B cell (primary cell): ENCODE measurements around the gene CNKSR3. TPM values are rescaled to one million over a fixed set of nuclear protein-coding genes. Genes with fewer than 3 reads are reported as not detected.

Source experiments
- ATAC-seq: fragments of 200-7000 bp; cut with Tn5 transposase; one replicate; pipeline ENCODE4 v1.10.0; 2021; ENCODE audit warnings: low read depth, mild to moderate bottlenecking, moderate number of reproducible peaks, moderate library complexity
- CTCF ChIA-PET: fragments of 350-600 bp; sonication (Branson Sonifier 250); formaldehyde crosslinking; loops from one replicate; lab custom pipeline; 2021; ENCODE audit warnings: antibody characterized with exemption, inconsistent platforms; lab: Charles Lee
- POLR2A ChIA-PET: fragments of 350-600 bp; sonication (Branson Sonifier 250); formaldehyde crosslinking; loops from one replicate; lab custom pipeline; 2021; ENCODE audit warnings: antibody characterized with exemption; lab: Charles Lee
- DNase-seq: peaks from one replicate; pipeline ENCODE4 v3.0.0; 2013
- H2AFZ ChIP-seq: 2 replicates; pipeline ENCODE4 v1.6.1; 2012; ENCODE audit warnings: mild to moderate bottlenecking, low read depth, low read length; ENCODE audit not compliant: insufficient read depth, poor library complexity, severe bottlenecking
- H3K27ac ChIP-seq, 2 donors: 1 replicate in 1 of 2; 2 replicates in 1 of 2; pipeline ENCODE4 v1.5.1; 2012 to 2013; ENCODE audit warnings: low read length in 2 of 2, mild to moderate bottlenecking in 2 of 2, moderate library complexity in 1 of 2
- H3K27me3 ChIP-seq, 4 experiments: fragments of 200-600 bp in 1 of 4; sonication (generic) in 1 of 4; replicated peaks in 1 of 4; 1 replicate in 2 of 4; 2 replicates in 2 of 4; pipeline versions ENCODE4 v1.6.1 to v1.7.0; 2013 to 2016; ENCODE audit warnings: low read length in 3 of 4, mild to moderate bottlenecking in 2 of 4, mixed read lengths in 1 of 4, moderate library complexity in 1 of 4; ENCODE audit not compliant: insufficient read depth in 4 of 4, control insufficient read depth in 3 of 4; ENCODE audit errors: control extremely low read depth in 1 of 4
- H3K36me3 ChIP-seq, 2 experiments: replicated peaks in 1 of 2; 1 replicate in 1 of 2; 2 replicates in 1 of 2; pipeline versions ENCODE4 v1.6.1 to v1.7.1; 2013; ENCODE audit warnings: low read length in 1 of 2; ENCODE audit not compliant: insufficient read depth in 2 of 2, control insufficient read depth in 1 of 2; ENCODE audit errors: control extremely low read depth in 1 of 2, extremely low read depth in 1 of 2
- H3K4me1 ChIP-seq, 2 donors: fragments of 200-600 bp in 1 of 2; sonication (generic) in 1 of 2; 1 replicate in 1 of 2; 2 replicates in 1 of 2; pipeline versions ENCODE4 v1.5.1 to v1.6.1; 2013 to 2017; ENCODE audit warnings: low read length in 2 of 2; ENCODE audit not compliant: control insufficient read depth in 2 of 2, insufficient read depth in 2 of 2
- H3K4me2 ChIP-seq: replicated peaks from 2 replicates; pipeline ENCODE3; 2012; ENCODE audit warnings: mild to moderate bottlenecking, low read depth, low read length; ENCODE audit not compliant: poor library complexity, severe bottlenecking
- H3K4me3 ChIP-seq, 5 experiments: fragments of 200-600 bp in 1 of 5; sonication (generic) in 1 of 5; 1 replicate in 3 of 5; 2 replicates in 2 of 5; pipeline versions ENCODE4 v1.5.1 to v1.7.0; 2011 to 2016; ENCODE audit warnings: low read length in 4 of 5, mild to moderate bottlenecking in 4 of 5, low read depth in 2 of 5, control low read depth in 1 of 5, moderate library complexity in 1 of 5; ENCODE audit not compliant: insufficient read depth in 1 of 5; ENCODE audit errors: control extremely low read depth in 1 of 5, extremely low read depth in 1 of 5
- H3K79me2 ChIP-seq: fragments of 200-600 bp; sonication (generic); one replicate; pipeline ENCODE4 v1.6.0; 2016; ENCODE audit warnings: low read length; ENCODE audit not compliant: control insufficient read depth, insufficient read depth
- H3K9ac ChIP-seq: fragments of 200-600 bp; sonication (generic); 2 replicates; pipeline ENCODE4 v1.6.1; 2017; ENCODE audit warnings: mild to moderate bottlenecking, low read length, moderate library complexity
- H3K9me3 ChIP-seq, 3 donors: one replicate each; pipeline versions ENCODE4 v1.6.1 to v1.7.1; 2013; ENCODE audit warnings: low read length in 2 of 3; ENCODE audit not compliant: control insufficient read depth in 2 of 3, insufficient read depth in 1 of 3; ENCODE audit errors: control extremely low read depth in 1 of 3
- H4K20me1 ChIP-seq: 2 replicates; pipeline ENCODE4 v1.6.0; 2012; ENCODE audit warnings: mild to moderate bottlenecking, low read length; ENCODE audit not compliant: insufficient read depth, control insufficient read depth, poor library complexity, severe bottlenecking
- H3K27ac Mint-ChIP-seq: one replicate; pipeline ENCODE4 v1.8.0; 2021; ENCODE audit warnings: mixed read lengths
- H3K27me3 Mint-ChIP-seq: one replicate; pipeline ENCODE4 v1.8.0; 2021; ENCODE audit warnings: mixed read lengths
- H3K4me1 Mint-ChIP-seq: one replicate; pipeline ENCODE4 v1.8.0; 2021; ENCODE audit warnings: mixed read lengths
- H3K4me3 Mint-ChIP-seq: one replicate; pipeline ENCODE4 v1.8.0; 2021; ENCODE audit warnings: mixed read lengths
- H3K9me3 Mint-ChIP-seq: one replicate; pipeline ENCODE4 v1.8.0; 2022; ENCODE audit warnings: mixed read lengths; ENCODE audit not compliant: insufficient read depth
- EZH2 ChIP-seq: IDR thresholded peaks from 2 replicates; pipeline ENCODE4 v1.6.1; 2012; ENCODE audit warnings: borderline replicate concordance, low read depth, mild to moderate bottlenecking, moderate library complexity, low read length; ENCODE audit not compliant: insufficient read depth, poor library complexity, severe bottlenecking
- WGBS: methylation state at CpG from one replicate; pipeline ENCODE4 v1.1.5; 2013; ENCODE audit warnings: missing lambda C conversion rate; ENCODE audit not compliant: insufficient coverage; 5-methylcytosine and 5-hydroxymethylcytosine counted together
- intact Hi-C: fragments of 100-400 bp; cut with micrococcal nuclease; formaldehyde crosslinking; loops from one replicate; pipeline ENCODE4 v1.10.0; 2022
- polyA plus RNA-seq: library from polyadenylated mRNA; depleted of rRNA; stranded (reverse); fragments of >200 nt; gene quantifications from 2 replicates; pipeline ENCODE4 v1.2.3, GENCODE V29; 2012
- total RNA-seq, 2 donors: library from RNA; stranded (reverse); fragments of 120-200 nt in 1 of 2; gene quantifications; 1 replicate in 1 of 2; 2 replicates in 1 of 2; pipeline versions ENCODE4 v1.2.3 to v1.2.4, GENCODE V29; 2013 to 2022
- TF ChIP-seq, protein P1 (sequence below): fragments of 200-600 bp; IDR thresholded peaks from one replicate; pipeline ENCODE4 v1.8.0; 2022; ENCODE audit warnings: antibody characterized with exemption, mild to moderate bottlenecking

The CNKSR3 gene
- total and polyA plus RNA-seq, 2 donors (not counting 1 experiment from before 2014, with no cell fraction given), result not detected

DNA sequence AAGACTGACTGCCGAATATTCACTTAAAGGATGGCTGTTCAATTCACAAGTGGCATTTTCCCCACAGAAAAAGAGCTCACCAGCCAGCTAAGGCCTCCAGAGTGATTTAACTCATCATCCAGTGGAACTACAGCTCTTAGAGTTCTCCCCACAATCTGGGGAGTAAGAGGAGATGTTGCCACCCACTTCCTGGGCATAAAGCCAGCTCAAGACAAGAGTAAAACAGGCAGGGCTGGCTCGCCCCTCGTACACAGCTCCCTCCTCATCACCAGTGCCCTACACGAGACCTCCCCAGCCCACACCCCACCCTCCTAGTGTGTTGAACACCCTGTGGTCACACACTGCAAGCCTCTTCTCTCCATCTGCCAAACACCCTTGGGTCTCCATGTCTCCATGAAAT, 106.7 kb downstream of the CNKSR3 start:
- intact Hi-C loops, result no loop called here
- Histone ChIP-seq H3K4me1 (no peaks in the 10 kb centered on the region), H3K27ac (no peak overlapping the region), H3K9me3 (no peaks in the 10 kb centered on the region), H4K20me1 (no peaks in the 10 kb centered on the region), H3K27me3 (no peaks in the 10 kb centered on the region), H3K9ac (no peak overlapping the region), H3K36me3 (no peaks in the 10 kb centered on the region), H3K79me2 (no peaks in the 10 kb centered on the region), H3K4me3 (no peak overlapping the region), H2AFZ (no peak overlapping the region), H3K4me2 (no peak overlapping the region)
- ATAC-seq, result no peak
- WGBS, result 23% methylated on average over 4 of the region's 4 CpGs
- H3K9me3 Mint-ChIP-seq, result no peaks in the 10 kb centered on the region
- CTCF ChIA-PET, result no interaction called here
- POLR2A ChIA-PET, result no interaction called here
- no peak overlapping the region for H3K27ac Mint-ChIP-seq
- TF ChIP-seq, protein P1, sequence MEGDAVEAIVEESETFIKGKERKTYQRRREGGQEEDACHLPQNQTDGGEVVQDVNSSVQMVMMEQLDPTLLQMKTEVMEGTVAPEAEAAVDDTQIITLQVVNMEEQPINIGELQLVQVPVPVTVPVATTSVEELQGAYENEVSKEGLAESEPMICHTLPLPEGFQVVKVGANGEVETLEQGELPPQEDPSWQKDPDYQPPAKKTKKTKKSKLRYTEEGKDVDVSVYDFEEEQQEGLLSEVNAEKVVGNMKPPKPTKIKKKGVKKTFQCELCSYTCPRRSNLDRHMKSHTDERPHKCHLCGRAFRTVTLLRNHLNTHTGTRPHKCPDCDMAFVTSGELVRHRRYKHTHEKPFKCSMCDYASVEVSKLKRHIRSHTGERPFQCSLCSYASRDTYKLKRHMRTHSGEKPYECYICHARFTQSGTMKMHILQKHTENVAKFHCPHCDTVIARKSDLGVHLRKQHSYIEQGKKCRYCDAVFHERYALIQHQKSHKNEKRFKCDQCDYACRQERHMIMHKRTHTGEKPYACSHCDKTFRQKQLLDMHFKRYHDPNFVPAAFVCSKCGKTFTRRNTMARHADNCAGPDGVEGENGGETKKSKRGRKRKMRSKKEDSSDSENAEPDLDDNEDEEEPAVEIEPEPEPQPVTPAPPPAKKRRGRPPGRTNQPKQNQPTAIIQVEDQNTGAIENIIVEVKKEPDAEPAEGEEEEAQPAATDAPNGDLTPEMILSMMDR, result no peak
- TF ChIP-seq EZH2, result no peak
- DNase-seq, result no peak
- H3K27me3 Mint-ChIP-seq, result no peaks in the 10 kb centered on the region
- no peaks in the 10 kb centered on the region for H3K4me1 Mint-ChIP-seq
- H3K4me3 Mint-ChIP-seq, result no peak overlapping the region

DNA sequence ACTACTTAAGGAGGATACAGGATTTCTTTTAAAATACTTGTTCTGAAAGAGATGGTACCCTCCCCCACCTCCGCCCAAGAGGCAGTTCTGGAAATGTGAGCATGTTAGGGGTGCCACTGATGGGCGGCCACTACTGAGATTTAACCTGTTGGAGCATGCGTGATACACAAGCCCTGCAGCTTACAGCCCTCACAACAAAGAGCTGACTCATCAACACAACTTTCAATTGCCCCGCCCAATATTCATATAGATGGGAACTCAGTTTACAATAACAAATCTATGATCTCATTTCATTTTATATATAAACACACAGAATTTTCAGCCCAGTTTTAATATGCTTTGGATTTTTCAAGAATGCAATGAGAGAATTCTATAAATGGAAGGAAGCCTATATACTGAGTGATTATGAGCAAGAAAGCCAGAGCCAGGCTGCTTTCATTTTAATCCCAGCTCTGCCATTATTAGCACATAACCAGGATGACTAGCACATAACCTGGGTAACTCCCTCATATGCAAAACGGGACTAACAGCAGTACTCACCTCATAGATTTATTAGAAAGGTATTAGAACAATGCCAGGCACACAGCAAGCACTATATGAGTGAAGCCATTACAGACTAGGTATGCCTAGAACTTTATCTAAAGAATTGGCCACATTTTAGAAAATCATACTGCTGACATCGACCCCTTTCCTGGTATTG, 108.3 kb downstream of the CNKSR3 start:
- Histone ChIP-seq H3K9ac (no peak overlapping the region), H3K27ac (no peak overlapping the region), H3K9me3 (no peaks in the 10 kb centered on the region), H3K79me2 (no peaks in the 10 kb centered on the region), H2AFZ (no peak overlapping the region), H3K27me3 (no peaks in the 10 kb centered on the region), H3K4me1 (no peaks in the 10 kb centered on the region), H4K20me1 (no peaks in the 10 kb centered on the region), H3K4me2 (no peak overlapping the region), H3K36me3 (no peaks in the 10 kb centered on the region), H3K4me3 (no peak overlapping the region)
- intact Hi-C loops, result no loop called here
- ATAC-seq (no peak), DNase-seq (no peak)
- ChIA-PET POLR2A (no interaction called here), CTCF (interaction anchor here (1.0 to 1.5 kb wide), 2 partner anchors 12 to 50 kb away, joined by 3 read pairs; no protein-coding TSS in a partner anchor)
- Mint-ChIP-seq H3K4me1 (no peaks in the 10 kb centered on the region), H3K27me3 (no peaks in the 10 kb centered on the region), H3K27ac (no peak overlapping the region), H3K9me3 (no peaks in the 10 kb centered on the region), H3K4me3 (no peak overlapping the region)
- WGBS, result 100% methylated on average over 2 of the region's 6 CpGs
- no peak for TF ChIP-seq EZH2
- TF ChIP-seq, protein P1, result no peak
